Measurements from ENCODE around the gene DHRS1. TPM values are rescaled to one million over a fixed set of nuclear protein-coding genes. Genes with fewer than 3 reads are reported as not detected.
"Not testable (repeated sequence)": the region's sequence is repeated elsewhere in the genome, so short reads cannot be mapped to it uniquely, and the experiment has no call there.

DHRS1 gene
- polyA plus RNA-seq, 1 donor = 14.7 TPM

DNA sequence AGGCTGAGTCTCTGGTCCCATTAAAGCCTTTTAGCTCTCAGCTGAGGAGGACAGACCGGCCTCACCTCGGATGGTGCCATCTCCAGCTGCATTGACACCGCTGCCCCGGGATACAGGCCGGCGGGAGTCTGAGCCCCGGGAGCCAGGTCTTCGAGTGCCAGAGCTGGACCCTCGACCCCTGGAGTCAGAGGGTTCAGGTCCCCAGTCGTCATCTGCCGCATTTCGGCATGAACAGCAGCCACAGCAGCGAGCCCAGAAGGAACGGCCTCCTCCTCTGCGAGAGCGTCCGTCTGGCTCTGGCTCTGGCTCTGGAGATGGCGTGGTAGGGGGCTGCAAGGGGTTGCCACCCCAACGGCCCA is 37.6 kb downstream of the DHRS1 start:
- DNase-seq = no peak

GRCh38 chr14:24261256-24261968 is 38.2 kb downstream of the DHRS1 start:
- no peak for DNase-seq

DNA sequence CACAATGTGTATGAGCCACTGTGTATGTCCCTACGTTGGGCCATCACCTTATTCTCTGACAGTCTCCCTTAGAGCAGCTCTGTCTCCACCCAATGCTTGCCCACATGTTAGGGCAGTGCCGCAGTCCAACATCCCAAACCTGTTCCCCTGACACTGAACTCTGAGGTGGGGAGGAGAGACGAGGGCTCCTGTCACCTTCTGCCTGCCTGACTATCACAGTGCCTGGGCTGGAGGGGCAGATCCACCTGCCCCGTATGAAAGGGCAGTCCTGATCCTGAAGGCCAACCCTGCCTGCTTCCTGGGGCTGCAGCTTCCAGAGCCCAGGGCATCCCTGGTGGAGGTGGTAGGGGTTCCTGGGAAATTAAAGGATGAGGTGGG is 38.8 kb downstream of the DHRS1 start:
- DNase-seq = no peak

- DNase-seq = no peak
These were observed 39.4 kb downstream of the DHRS1 start for GRCh38 chr14:24260026-24260779.

- DNase-seq = no peak
These were observed 40.1 kb downstream of the DHRS1 start for GRCh38 chr14:24259282-24260025.

DNA sequence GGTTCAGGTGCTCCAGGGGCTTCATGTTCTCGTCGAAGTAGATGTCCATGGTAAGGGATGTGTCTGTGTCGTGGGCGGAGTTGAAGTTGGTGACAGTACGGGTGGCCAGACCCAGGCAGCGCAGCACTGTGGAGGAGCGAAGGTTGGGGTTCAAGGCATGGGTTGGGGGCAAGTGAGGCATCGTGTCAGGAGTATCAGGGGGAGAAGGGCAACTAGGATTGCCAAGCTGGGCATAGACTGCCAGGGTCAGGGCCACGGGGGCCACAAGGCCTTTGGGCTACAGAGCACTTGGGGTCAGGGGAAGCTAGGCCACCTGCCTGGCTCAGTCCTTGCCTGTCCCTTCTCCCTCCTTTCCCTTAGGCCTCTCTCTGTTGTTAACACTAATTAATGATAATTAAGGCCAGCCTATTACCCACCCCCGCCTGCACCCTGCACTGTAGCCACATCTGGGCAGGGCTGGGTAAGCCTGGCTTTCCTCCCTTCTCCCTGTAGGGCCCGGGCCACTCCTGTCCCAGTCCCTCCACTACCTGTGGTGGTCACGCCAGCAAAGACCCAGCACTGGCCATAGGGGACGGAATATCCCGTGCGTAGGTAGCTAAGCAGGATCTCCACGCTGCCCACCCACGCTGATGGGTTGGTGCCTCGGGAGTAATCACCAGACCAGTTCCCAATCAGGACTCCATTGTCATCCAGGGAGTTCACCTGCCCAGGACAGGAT is 40.9 kb downstream of the DHRS1 start:
- no peak for DNase-seq

- no peak for DNase-seq
These were observed 41.5 kb downstream of the DHRS1 start for GRCh38 chr14:24258119-24258518.

DNA sequence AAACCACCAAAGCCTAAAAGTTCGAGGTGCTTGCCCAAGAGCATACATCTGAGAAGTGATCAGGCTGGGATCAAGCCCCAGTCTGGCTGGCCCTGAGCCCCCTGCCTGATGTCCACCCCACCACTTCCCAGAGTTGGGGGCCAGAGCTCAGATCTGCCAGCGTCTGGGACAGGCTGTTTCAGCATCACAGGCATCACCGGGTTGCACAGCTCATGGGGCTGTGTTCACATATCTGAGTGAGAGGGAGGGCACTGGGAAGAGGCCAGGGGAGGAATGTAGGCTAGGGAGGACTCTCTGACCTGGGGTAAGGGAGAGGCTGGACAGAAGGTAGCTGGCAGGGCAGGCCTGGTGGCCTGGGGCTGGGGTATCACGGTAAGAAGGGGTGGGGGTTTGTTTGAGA is 42.6 kb downstream of the DHRS1 start:
- DNase-seq = no peak

- DNase-seq = no peak
These were observed 43.5 kb downstream of the DHRS1 start for GRCh38 chr14:24255931-24256711.

- no peak for DNase-seq
These were observed 44.1 kb downstream of the DHRS1 start for GRCh38 chr14:24255438-24255837.

GRCh38 chr14:24254630-24255392 is 44.8 kb downstream of the DHRS1 start:
- DNase-seq = no peak

DNA sequence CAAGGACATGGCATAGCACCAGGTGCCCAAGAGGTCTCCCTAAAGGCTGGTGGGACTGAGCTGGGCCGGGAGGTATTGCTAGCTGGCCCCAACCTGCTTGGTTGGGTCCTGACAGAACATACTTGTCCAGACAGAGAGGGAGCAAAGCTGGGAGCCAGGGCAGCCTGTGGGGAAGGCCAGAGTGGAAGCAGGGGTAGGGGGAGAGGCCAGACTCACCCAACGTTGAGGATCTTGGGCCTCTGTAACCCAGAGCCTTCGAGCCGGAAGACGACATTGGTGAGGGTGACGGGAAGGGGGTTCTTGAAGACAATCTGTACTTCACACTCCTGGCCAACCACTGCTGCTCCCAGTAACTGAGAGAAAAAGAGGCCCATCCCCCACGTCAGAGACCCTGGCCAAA is 45.6 kb downstream of the DHRS1 start:
- DNase-seq = no peak

DNA sequence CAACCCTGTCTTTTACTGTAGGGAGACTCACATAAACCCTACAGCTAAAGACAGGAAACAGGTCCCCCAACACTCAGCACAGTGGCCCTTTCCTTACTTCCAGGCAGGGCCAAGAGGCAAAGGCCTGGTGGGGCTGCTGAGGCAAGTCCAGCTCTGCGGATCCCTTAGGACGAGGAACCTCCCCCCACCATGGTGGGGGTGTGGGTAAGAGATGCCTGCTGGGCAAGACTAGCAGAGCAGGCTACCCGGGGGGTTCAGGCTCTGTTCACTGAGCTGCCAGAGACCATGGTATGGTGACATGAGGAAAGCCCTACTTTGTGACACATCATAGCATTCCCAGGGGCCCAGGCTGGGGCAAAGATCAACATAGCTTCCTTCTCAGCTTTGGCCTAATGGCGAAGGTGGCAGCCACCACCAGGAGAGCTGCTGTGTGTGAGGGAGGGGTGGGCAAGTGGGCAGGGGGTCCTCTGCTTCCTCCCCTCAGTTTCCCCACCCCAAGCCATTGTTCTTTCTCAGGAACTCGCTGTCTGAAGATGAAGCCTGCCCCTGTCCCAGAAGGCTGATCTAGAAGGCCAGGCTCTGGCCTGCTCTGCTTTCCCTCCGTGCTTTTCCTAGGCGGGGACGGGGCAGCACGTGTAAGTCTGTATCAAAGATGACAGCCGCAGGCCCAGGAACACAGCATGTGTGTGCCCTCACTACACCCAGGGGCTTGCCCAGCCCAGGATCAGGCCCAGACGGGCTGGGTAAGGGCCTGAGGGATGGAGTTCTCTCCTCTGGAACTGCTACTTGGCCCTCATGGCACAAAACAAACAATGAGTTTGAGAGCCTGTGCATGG is 47.1 kb downstream of the DHRS1 start:
- no peak for DNase-seq

DNA sequence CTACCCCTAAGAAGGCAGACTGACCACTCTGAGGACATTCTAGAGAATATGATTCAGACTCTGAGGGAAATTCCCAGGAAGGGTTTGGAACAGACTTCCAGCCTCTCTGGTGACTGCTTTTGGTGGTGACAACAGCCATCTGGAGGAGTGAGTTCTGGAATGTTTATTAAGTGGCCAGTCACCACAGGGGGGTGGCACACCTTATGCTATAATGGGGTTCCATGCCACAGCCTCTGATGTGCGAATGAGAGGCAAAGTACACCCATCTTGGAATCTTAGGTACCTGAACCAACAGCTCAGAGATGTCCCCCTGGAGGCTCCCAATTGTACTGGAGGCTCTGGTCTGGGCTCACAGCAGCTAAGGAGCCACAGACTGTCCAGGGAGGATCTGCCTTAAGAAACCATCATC is 47.7 kb downstream of the DHRS1 start:
- DNase-seq = no peak

GRCh38 chr14:24250354-24250753 is 49.2 kb downstream of the DHRS1 start:
- DNase-seq = no peak

DNA sequence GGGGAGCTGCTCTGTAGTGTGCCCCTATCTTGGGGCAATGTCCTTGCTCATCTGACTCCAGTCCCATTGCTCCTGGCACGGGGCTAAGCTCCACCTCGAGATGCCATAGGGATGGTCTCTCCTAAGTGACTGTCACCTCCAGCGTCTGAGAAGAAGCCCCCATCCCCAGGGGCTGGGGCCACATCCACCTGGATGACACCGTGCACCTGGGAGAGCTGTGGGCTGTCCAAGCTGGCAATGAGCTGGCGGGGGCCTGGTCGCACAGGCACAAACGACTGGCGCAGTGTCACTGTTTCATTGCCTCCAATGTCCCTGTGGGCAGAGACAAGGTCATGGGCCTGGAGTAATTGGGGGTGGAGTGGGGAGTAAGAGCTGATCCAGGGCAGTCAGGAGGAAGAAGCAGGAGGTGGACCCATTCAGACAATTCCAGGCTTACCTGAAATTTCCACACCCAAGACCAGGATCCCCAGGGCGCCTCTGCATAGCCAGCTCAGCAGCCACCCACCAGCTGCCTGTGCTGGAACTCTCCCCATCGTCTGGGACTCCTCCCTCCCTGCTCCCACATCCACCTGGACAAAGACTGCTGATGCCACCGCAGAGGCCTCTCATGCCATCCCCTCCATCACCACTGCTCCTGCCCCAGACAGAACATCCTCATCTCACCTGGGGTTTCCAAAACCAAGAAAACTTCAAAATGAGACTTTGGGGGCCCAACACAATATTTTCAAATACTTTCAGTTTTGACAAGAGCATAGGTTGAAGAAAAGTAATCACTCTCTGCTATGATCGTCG is 50.2 kb downstream of the DHRS1 start:
- DNase-seq = no peak

GRCh38 chr14:24247422-24247821 is 52.2 kb downstream of the DHRS1 start:
- DNase-seq = no peak

- DNase-seq = no peak
These were observed 52.8 kb downstream of the DHRS1 start for GRCh38 chr14:24246765-24247212.

DNA sequence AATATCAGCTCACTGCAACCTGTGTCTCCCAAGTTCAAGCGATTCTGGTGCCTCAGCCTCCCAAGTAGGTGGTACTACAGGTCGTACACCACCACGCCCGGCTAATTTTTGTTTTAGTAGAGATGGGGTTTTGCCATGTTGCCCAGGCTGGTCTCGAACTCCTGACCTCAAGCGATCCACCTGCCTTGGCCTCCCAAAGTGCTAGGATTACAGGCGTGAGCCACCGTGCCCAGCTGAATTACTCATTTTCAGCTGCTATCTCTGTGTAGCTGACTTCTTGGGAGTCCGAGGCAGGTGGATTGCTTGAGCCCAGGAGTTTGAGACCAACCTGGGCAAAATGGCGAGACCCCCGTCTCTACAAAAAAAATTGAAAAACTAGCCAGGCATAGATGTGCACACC is 54.2 kb downstream of the DHRS1 start:
- not testable (repeated sequence) for DNase-seq

Data from hindlimb muscle (tissue), 1 donor.